ENCODE results near the gene GDE1.

GRCh38 chr16:19524356-19524615 is 2.4 kb upstream of the GDE1 start:
- TF ChIP-seq POLR2AphosphoS5 (IDR thresholded peaks at IDR 0.05; ENCODE audit: insufficient read depth in 1 of 2, low read depth in 1 of 2) = no peak
- no peak for TF ChIP-seq CTCF (IDR thresholded peaks at IDR 0.05)

Measured in vagina (tissue), 2 donors.